ENCODE measurements around the gene ATP8B4. TPM values are rescaled to one million over a fixed set of nuclear protein-coding genes. Genes with fewer than 3 reads are reported as not detected.

The ATP8B4 gene
- total and polyA plus RNA-seq, 7 donors = 1.2 to 11.1 (median 4.9) TPM

DNA sequence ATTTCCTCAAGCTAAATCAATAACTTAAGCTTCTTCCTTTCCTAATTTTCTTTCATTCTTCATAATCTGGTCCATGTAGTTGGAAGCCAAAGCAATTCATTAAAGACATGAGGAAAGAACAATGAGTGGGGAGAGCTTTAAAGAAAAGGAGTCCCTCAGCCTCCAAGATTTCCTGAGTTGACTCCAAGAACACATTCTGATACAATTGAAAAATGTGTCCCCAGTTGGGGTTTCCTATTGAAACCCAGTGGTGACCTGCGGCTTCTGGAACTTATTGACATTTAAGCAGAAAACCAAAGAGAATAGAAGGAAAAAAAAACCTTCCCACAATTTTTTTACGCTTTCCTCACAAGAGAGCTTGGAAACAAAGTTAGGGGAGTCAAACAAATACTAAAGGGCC, 37.0 kb downstream of the ATP8B4 start:
- H3K4me1 ChIP-seq = peaks cover 0 to 7% (median 4%) of the 10 kb centered on the region in 4 donors
- 48 to 76% methylated on average over 2 of the region's 2 CpGs for WGBS, 2 donors
- TF ChIP-seq POLR2AphosphoS5 (IDR thresholded peaks at IDR 0.05) (no peak), EP300 (IDR thresholded peaks at IDR 0.05) (no peak), POLR2A (IDR thresholded peaks at IDR 0.05) (no peak)
- TF ChIP-seq, protein P1, sequence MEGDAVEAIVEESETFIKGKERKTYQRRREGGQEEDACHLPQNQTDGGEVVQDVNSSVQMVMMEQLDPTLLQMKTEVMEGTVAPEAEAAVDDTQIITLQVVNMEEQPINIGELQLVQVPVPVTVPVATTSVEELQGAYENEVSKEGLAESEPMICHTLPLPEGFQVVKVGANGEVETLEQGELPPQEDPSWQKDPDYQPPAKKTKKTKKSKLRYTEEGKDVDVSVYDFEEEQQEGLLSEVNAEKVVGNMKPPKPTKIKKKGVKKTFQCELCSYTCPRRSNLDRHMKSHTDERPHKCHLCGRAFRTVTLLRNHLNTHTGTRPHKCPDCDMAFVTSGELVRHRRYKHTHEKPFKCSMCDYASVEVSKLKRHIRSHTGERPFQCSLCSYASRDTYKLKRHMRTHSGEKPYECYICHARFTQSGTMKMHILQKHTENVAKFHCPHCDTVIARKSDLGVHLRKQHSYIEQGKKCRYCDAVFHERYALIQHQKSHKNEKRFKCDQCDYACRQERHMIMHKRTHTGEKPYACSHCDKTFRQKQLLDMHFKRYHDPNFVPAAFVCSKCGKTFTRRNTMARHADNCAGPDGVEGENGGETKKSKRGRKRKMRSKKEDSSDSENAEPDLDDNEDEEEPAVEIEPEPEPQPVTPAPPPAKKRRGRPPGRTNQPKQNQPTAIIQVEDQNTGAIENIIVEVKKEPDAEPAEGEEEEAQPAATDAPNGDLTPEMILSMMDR (IDR thresholded peaks at IDR 0.05) = no peak
- no peaks in the 10 kb centered on the region for H3K36me3 ChIP-seq
- no peak overlapping the region for H3K4me3 ChIP-seq
- H3K9me3 ChIP-seq = no peaks in the 10 kb centered on the region
- DNase-seq = no peak
- intact Hi-C loops (cut with DNase I) = no loop called here
- no peaks in the 10 kb centered on the region for H3K27me3 ChIP-seq
- H3K27ac ChIP-seq = no peak overlapping the region

DNA sequence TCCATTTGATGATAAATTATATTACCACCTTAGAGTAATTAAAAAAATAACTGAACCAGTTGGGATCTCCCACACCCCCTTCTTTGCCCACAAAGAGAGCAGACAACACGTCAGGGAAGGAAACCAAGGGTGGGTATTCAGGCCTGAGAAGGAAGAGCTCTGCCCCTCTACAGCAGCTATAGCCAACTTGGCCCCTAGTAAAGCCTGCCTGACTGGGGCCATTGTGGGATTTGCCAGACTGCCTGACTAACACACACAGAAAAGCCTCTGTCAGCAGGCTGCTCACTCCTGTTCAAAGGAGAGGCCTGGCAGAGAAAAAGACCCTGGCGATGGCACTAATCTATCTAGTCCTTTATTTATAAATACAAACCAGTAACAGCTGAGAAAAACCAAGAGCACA, 41.4 kb downstream of the ATP8B4 start:
- intact Hi-C loops (cut with DNase I) = no loop called here
- WGBS, 2 donors = 66 to 83% methylated on average over 2 of the region's 2 CpGs

DNA sequence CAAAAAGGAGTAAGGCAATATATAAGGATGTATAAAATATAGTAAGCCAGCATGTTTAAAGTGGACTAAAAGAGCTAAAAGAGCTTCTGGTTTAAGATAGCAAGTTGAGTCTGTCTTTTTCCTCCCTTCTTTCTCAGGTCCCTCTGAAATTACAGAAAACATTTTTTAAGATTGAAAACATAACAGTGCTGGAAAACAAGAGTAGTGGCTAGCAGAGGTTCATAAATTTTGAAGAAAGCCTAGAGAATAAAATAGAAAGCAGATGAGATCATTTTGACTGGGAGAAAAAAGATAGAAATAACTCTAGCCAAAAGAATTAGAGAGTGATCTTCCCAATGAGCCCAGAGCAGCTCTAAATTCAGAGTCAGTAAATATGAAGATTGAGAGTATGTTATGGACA, 41.9 kb downstream of the ATP8B4 start:
- Histone ChIP-seq H3K27me3 (no peaks in the 10 kb centered on the region), H3K9me3 (no peaks in the 10 kb centered on the region), H3K36me3 (no peaks in the 10 kb centered on the region), H3K4me3 (no peak overlapping the region), H3K27ac (peak overlapping the region in 2 of 4 donors; percentile 39 to 46), H3K4me1 (peaks cover 0 to 12% (median 9%) of the 10 kb centered on the region in 4 donors)
- intact Hi-C loops (cut with DNase I) = no loop called here
- TF ChIP-seq, protein P1 (IDR thresholded peaks at IDR 0.05) = no peak
- DNase-seq = no peak

More for the DNA sequence above, 41.4 kb downstream of the ATP8B4 start:
- TF ChIP-seq EP300 (IDR thresholded peaks at IDR 0.05) = no peak
- no peak for TF ChIP-seq POLR2A (IDR thresholded peaks at IDR 0.05)
- TF ChIP-seq, protein P1 (IDR thresholded peaks at IDR 0.05) = no peak
- TF ChIP-seq POLR2AphosphoS5 (IDR thresholded peaks at IDR 0.05) = no peak
- Histone ChIP-seq H3K27ac (peak overlapping the region in 2 of 4 donors; percentile 39 to 46), H3K4me3 (no peak overlapping the region), H3K27me3 (no peaks in the 10 kb centered on the region), H3K9me3 (no peaks in the 10 kb centered on the region), H3K36me3 (no peaks in the 10 kb centered on the region), H3K4me1 (peaks cover 0 to 12% (median 9%) of the 10 kb centered on the region in 4 donors)
- DNase-seq = no peak

DNA sequence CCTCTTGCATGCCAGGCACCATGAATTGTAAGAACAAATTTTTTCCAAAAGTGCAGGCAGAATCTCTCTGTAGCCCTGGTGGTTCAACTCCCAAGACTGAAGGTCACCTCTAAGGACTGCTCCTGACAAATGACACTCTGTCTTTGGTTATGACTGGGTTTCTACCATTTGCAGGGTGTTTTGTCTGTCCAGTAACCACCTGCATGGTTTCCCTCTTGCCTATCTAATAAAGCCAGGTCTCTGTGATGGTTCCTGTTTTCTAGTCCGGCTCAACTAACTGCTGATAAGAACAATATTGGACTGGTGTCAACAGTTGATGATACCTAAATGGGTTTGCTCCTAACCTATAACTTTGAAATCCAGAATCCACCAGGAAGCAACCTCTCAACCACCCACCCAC, 43.7 kb downstream of the ATP8B4 start:
- no peak overlapping the region for H3K27ac ChIP-seq

More for the DNA sequence above, 43.7 kb downstream of the ATP8B4 start:
- Histone ChIP-seq H3K36me3 (no peaks in the 10 kb centered on the region), H3K4me1 (peaks cover 0 to 12% (median 9%) of the 10 kb centered on the region in 4 donors), H3K27me3 (no peaks in the 10 kb centered on the region), H3K4me3 (no peak overlapping the region), H3K9me3 (no peaks in the 10 kb centered on the region)
- 14 to 55% methylated on average over 1 of the region's 1 CpG for WGBS, 2 donors
- TF ChIP-seq EP300 (IDR thresholded peaks at IDR 0.05) (no peak), POLR2AphosphoS5 (IDR thresholded peaks at IDR 0.05) (no peak), POLR2A (IDR thresholded peaks at IDR 0.05) (no peak)
- TF ChIP-seq, protein P1 (IDR thresholded peaks at IDR 0.05) = no peak
- no peak for DNase-seq
- intact Hi-C loops (cut with DNase I) = no loop called here

Data from sigmoid colon (tissue), 7 donors.